ENCODE results near the gene GYG2.

- TF ChIP-seq, protein P1, sequence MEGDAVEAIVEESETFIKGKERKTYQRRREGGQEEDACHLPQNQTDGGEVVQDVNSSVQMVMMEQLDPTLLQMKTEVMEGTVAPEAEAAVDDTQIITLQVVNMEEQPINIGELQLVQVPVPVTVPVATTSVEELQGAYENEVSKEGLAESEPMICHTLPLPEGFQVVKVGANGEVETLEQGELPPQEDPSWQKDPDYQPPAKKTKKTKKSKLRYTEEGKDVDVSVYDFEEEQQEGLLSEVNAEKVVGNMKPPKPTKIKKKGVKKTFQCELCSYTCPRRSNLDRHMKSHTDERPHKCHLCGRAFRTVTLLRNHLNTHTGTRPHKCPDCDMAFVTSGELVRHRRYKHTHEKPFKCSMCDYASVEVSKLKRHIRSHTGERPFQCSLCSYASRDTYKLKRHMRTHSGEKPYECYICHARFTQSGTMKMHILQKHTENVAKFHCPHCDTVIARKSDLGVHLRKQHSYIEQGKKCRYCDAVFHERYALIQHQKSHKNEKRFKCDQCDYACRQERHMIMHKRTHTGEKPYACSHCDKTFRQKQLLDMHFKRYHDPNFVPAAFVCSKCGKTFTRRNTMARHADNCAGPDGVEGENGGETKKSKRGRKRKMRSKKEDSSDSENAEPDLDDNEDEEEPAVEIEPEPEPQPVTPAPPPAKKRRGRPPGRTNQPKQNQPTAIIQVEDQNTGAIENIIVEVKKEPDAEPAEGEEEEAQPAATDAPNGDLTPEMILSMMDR (IDR thresholded peaks at IDR 0.05) = no peak
- TF ChIP-seq EZH2 (IDR thresholded peaks at IDR 0.05) = no peak
These were observed 47.0 kb upstream of the GYG2 start for GRCh38 chrX:2781698-2782097.

All from neural progenitor cell (in vitro differentiated cells).